ENCODE data around the gene TTLL4.
"Not testable (repeated sequence)": the region's sequence is repeated elsewhere in the genome, so short reads cannot be mapped to it uniquely, and the experiment has no call there.

TTLL4 gene

GRCh38 chr2:218745559-218746469 is 35.2 kb downstream of the TTLL4 start:
- no peak for DNase-seq

- DNase-seq = no peak
Observed at GRCh38 chr2:218746470-218746795, 35.8 kb downstream of the TTLL4 start.

GRCh38 chr2:218746960-218747359 is 36.3 kb downstream of the TTLL4 start:
- DNase-seq = no peak

GRCh38 chr2:218748741-218749441 is 38.3 kb downstream of the TTLL4 start:
- no peak for DNase-seq

- no peak for DNase-seq
Observed at GRCh38 chr2:218754201-218754600, 43.6 kb downstream of the TTLL4 start.

- DNase-seq = no peak
Observed at GRCh38 chr2:218754781-218755180, 44.1 kb downstream of the TTLL4 start.

GRCh38 chr2:218755198-218755566 is 44.5 kb downstream of the TTLL4 start:
- no peak for DNase-seq

GRCh38 chr2:218755567-218756404 is 45.2 kb downstream of the TTLL4 start:
- no peak for DNase-seq

GRCh38 chr2:218756599-218757377 is 46.2 kb downstream of the TTLL4 start:
- DNase-seq = no peak

GRCh38 chr2:218761795-218762194 is 51.2 kb downstream of the TTLL4 start:
- DNase-seq = no peak

GRCh38 chr2:218772759-218773158 is 62.1 kb downstream of the TTLL4 start:
- DNase-seq = not testable (repeated sequence)

- DNase-seq = no peak
Observed at GRCh38 chr2:218773881-218774280, 63.2 kb downstream of the TTLL4 start.

- no peak for DNase-seq
Observed at GRCh38 chr2:218776488-218776887, 65.9 kb downstream of the TTLL4 start.

GRCh38 chr2:218777276-218777990 is 66.8 kb downstream of the TTLL4 start:
- no peak for DNase-seq

- no peak for DNase-seq
Observed at GRCh38 chr2:218780046-218780445, 69.4 kb downstream of the TTLL4 start.

- no peak for DNase-seq
Observed at GRCh38 chr2:218780851-218781690, 70.4 kb downstream of the TTLL4 start.

GRCh38 chr2:218781691-218782527 is 71.3 kb downstream of the TTLL4 start, which contains the start of gene CYP27A1:
Gene CYP27A1, plus strand, starts transcription at chr2:218782147. Its CDS starts 36 bp downstream, at chr2:218782183.
- DNase-seq = no peak

- no peak for DNase-seq
Observed at GRCh38 chr2:218782528-218782844, 71.9 kb downstream of the TTLL4 start.

GRCh38 chr2:218783688-218784087 is 73.1 kb downstream of the TTLL4 start:
- no peak for DNase-seq

- no peak for DNase-seq
Observed at GRCh38 chr2:218785103-218785502, 74.5 kb downstream of the TTLL4 start.
